Neural progenitor cell (in vitro differentiated cells): ENCODE measurements around the gene DCAF5. TPM values are rescaled to one million over a fixed set of nuclear protein-coding genes. Genes with fewer than 3 reads are reported as not detected.
A peak's percentile ranks its signal among the peaks of the same experiment; 100 is the strongest.

Experiments used
- DNase-seq: peaks from one replicate; pipeline ENCODE4 v3.0.0-alpha.2; 2016; ENCODE audit warnings: low spot score
- H2AFZ ChIP-seq: fragments of 200-600 bp; sonication (generic); replicated peaks from 2 replicates; pipeline ENCODE4 v1.6.1; 2016; ENCODE audit warnings: antibody characterized with exemption
- H3F3A ChIP-seq: fragments of 200-600 bp; sonication (generic); 2 replicates; pipeline ENCODE4 v1.6.1; 2016; ENCODE audit warnings: antibody characterized with exemption, low read depth
- H3K27ac ChIP-seq: fragments of 200-600 bp; sonication (generic); 2 replicates; pipeline ENCODE4 v1.5.1; 2016; ENCODE audit warnings: mild to moderate bottlenecking
- H3K27me3 ChIP-seq: fragments of 200-600 bp; sonication (generic); 2 replicates; pipeline ENCODE4 v1.6.1; 2016; ENCODE audit warnings: mild to moderate bottlenecking, moderate library complexity
- H3K36me3 ChIP-seq: fragments of 200-600 bp; sonication (generic); 2 replicates; pipeline ENCODE4 v1.5.1; 2016
- H3K4me1 ChIP-seq: fragments of 200-600 bp; sonication (generic); 2 replicates; pipeline ENCODE4 v1.6.1; 2016; ENCODE audit warnings: mixed run types
- H3K4me2 ChIP-seq: fragments of 200-600 bp; sonication (generic); 2 replicates; pipeline ENCODE4 v1.6.1; 2016
- H3K4me3 ChIP-seq: fragments of 200-600 bp; sonication (generic); 2 replicates; pipeline ENCODE4 v1.5.1; 2016
- H3K79me2 ChIP-seq: fragments of 200-600 bp; sonication (generic); 2 replicates; pipeline ENCODE4 v1.6.1; 2016; ENCODE audit warnings: low read depth
- H3K9ac ChIP-seq: fragments of 200-600 bp; sonication (generic); 2 replicates; pipeline ENCODE4 v1.6.1; 2016
- H3K9me3 ChIP-seq: fragments of 200-600 bp; sonication (generic); 2 replicates; pipeline ENCODE4 v1.5.1; 2016; ENCODE audit warnings: low read depth
- H4K20me1 ChIP-seq: fragments of 200-600 bp; sonication (generic); 2 replicates; pipeline ENCODE4 v1.6.1; 2016; ENCODE audit warnings: low read depth
- H3K27ac Mint-ChIP-seq: 3 replicates; pipeline ENCODE4 v1.8.0; 2021; ENCODE audit warnings: mixed read lengths
- H3K27me3 Mint-ChIP-seq: 2 replicates; pipeline ENCODE4 v1.8.0; 2022; ENCODE audit warnings: low read depth, mild to moderate bottlenecking, inconsistent platforms, moderate library complexity, mixed read lengths; ENCODE audit not compliant: insufficient read depth
- H3K36me3 Mint-ChIP-seq: 3 replicates; pipeline ENCODE4 v1.8.0; 2021; ENCODE audit warnings: mixed read lengths
- H3K4me1 Mint-ChIP-seq: 3 replicates; pipeline ENCODE4 v1.8.0; 2021; ENCODE audit warnings: mixed read lengths
- H3K4me3 Mint-ChIP-seq: 3 replicates; pipeline ENCODE4 v1.8.0; 2021; ENCODE audit warnings: mild to moderate bottlenecking, moderate library complexity, mixed read lengths
- H3K9me3 Mint-ChIP-seq: 3 replicates; pipeline ENCODE4 v1.8.0; 2020; ENCODE audit warnings: mixed read lengths
- CTCF ChIP-seq: fragments of 200-600 bp; sonication (generic); IDR thresholded peaks from 2 replicates; pipeline ENCODE4 v1.5.1; 2017; ENCODE audit warnings: antibody characterized with exemption, mild to moderate bottlenecking
- EZH2 ChIP-seq: fragments of 200-600 bp; sonication (generic); IDR thresholded peaks from 2 replicates; pipeline ENCODE4 v1.6.1; 2017; ENCODE audit warnings: antibody characterized with exemption, mild to moderate bottlenecking, moderate library complexity
- EZH2phosphoT487 ChIP-seq: fragments of 200-600 bp; sonication (generic); IDR thresholded peaks from 2 replicates; pipeline ENCODE4 v1.6.1; 2017; ENCODE audit warnings: antibody characterized with exemption
- total RNA-seq: library from RNA; depleted of rRNA; stranded (reverse); fragments of >200 nt; gene quantifications from 2 replicates; pipeline ENCODE4 v1.2.3, GENCODE V29; 2015; ENCODE audit warnings: low replicate concordance

The DCAF5 gene
- total RNA-seq, 1 donor from 2014 or later = 22.4 TPM

- peak overlapping the region; percentile 69 for H2AFZ ChIP-seq
- no peaks in the 10 kb centered on the region for H3K36me3 ChIP-seq
- H3K4me3 Mint-ChIP-seq = peak overlapping the region; percentile 96
- peaks cover 22% of the 10 kb centered on the region for H3K4me1 ChIP-seq
- H3K27me3 ChIP-seq = peaks cover 14% of the 10 kb centered on the region
- peaks cover 16% of the 10 kb centered on the region for H3K36me3 Mint-ChIP-seq
- peak overlapping the region; percentile 96 for H3K4me2 ChIP-seq
- peaks cover 5% of the 10 kb centered on the region for H3K27me3 Mint-ChIP-seq
- peak; percentile 96 for DNase-seq
- peak overlapping the region; percentile 88 for H3K27ac Mint-ChIP-seq
- H3F3A ChIP-seq = peaks cover 50% of the 10 kb centered on the region
- H3K4me3 ChIP-seq = peak overlapping the region; percentile 91
- H3K9me3 ChIP-seq = no peaks in the 10 kb centered on the region
- peak overlapping the region; percentile 72 for H3K27ac ChIP-seq
- peaks cover 31% of the 10 kb centered on the region for H3K4me1 Mint-ChIP-seq
- H3K9ac ChIP-seq = peak overlapping the region; percentile 76
- TF ChIP-seq CTCF (peak; percentile 75), EZH2 (no peak), EZH2phosphoT487 (no peak)
- H3K79me2 ChIP-seq = peaks cover 46% of the 10 kb centered on the region
- H3K9me3 Mint-ChIP-seq = no peaks in the 10 kb centered on the region
- peaks cover 27% of the 10 kb centered on the region for H4K20me1 ChIP-seq
Measured at GRCh38 chr14:69151458-69152180, 1.3 kb downstream of the DCAF5 start.

DNA sequence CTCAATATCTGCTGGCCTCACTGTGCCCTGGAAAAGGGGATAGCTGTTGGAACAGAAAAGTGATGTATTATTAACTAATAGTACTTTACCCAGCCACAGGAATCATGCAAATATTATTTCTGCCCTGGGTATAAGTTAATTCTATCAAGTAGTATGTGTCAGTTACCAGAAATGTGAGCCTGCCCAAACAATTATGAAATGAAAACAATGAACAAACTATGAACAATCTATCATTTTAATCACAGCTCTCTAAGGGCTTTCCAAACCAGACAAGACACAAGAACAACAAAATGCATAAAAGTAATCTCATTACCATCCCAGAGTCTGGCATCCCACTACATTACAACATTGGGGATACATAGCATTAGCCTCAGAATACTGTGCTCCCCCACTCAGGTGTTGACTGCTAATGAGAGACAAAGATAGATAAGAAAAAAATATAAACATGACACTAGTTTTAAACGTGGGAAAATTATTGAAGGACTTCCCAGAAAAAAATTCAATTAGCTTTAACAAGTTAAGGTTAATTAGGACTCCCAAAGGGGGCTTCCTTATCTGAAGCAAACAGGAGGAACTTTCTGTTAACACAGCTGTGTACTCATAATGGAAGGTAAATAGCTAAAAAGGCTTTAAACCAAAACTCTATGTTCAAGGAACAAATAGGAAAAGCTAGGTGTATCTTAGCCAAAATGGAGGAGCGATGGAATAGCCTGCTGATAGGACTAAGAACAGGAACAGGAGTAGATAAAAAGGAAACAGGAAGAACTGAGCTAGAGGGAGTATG is 3.3 kb downstream of the DCAF5 start:
- peaks cover 33% of the 10 kb centered on the region for H4K20me1 ChIP-seq
- DNase-seq = no peak
- H3K9me3 ChIP-seq = no peaks in the 10 kb centered on the region
- peaks cover 25% of the 10 kb centered on the region for H3K4me1 Mint-ChIP-seq
- H3F3A ChIP-seq = peaks cover 44% of the 10 kb centered on the region
- H3K36me3 Mint-ChIP-seq = peaks cover 19% of the 10 kb centered on the region
- no peak overlapping the region for H3K9ac ChIP-seq
- H3K79me2 ChIP-seq = peaks cover 65% of the 10 kb centered on the region
- H3K4me3 ChIP-seq = no peak overlapping the region
- peaks cover 10% of the 10 kb centered on the region for H3K27me3 ChIP-seq
- no peak overlapping the region for H3K27ac ChIP-seq
- TF ChIP-seq EZH2 (no peak), CTCF (no peak)
- H3K36me3 ChIP-seq = no peaks in the 10 kb centered on the region
- no peaks in the 10 kb centered on the region for H3K9me3 Mint-ChIP-seq
- no peak overlapping the region for H3K4me2 ChIP-seq
- H3K4me3 Mint-ChIP-seq = peak overlapping the region; percentile 96
- peaks cover 5% of the 10 kb centered on the region for H3K27me3 Mint-ChIP-seq
- H2AFZ ChIP-seq = no peak overlapping the region
- H3K27ac Mint-ChIP-seq = no peak overlapping the region
- peaks cover 18% of the 10 kb centered on the region for H3K4me1 ChIP-seq

GRCh38 chr14:69142101-69142500 is 10.8 kb downstream of the DCAF5 start:
- H3K9me3 Mint-ChIP-seq = no peaks in the 10 kb centered on the region
- no peak overlapping the region for H2AFZ ChIP-seq
- no peak overlapping the region for H3K27ac ChIP-seq
- H3K9me3 ChIP-seq = no peaks in the 10 kb centered on the region
- no peak for DNase-seq
- H3K9ac ChIP-seq = no peak overlapping the region
- no peaks in the 10 kb centered on the region for H3K36me3 ChIP-seq
- peaks cover 69% of the 10 kb centered on the region for H3K79me2 ChIP-seq
- H4K20me1 ChIP-seq = peaks cover 57% of the 10 kb centered on the region
- H3K4me2 ChIP-seq = no peak overlapping the region
- no peaks in the 10 kb centered on the region for H3K27me3 Mint-ChIP-seq
- H3F3A ChIP-seq = peaks cover 16% of the 10 kb centered on the region
- TF ChIP-seq CTCF = no peak
- no peak for TF ChIP-seq EZH2phosphoT487
- no peak for TF ChIP-seq EZH2
- H3K36me3 Mint-ChIP-seq = peaks cover 4% of the 10 kb centered on the region
- no peak overlapping the region for H3K27ac Mint-ChIP-seq
- H3K4me1 Mint-ChIP-seq = peaks cover 27% of the 10 kb centered on the region
- H3K27me3 ChIP-seq = no peaks in the 10 kb centered on the region
- H3K4me1 ChIP-seq = peaks cover 19% of the 10 kb centered on the region
- no peak overlapping the region for H3K4me3 ChIP-seq
- H3K4me3 Mint-ChIP-seq = no peak overlapping the region
